Peyer's patch (tissue), 4 donors: ENCODE data around the gene TBC1D9B.

Source experiments
- POLR2A ChIP-seq, 2 donors: fragments of 450-650 bp; IDR thresholded peaks; one replicate each; pipeline ENCODE4 v1.5.1; 2017; ENCODE audit warnings: antibody characterized with exemption in 2 of 2, mild to moderate bottlenecking in 2 of 2, moderate library complexity in 2 of 2
- TF ChIP-seq, protein P1 (sequence below), 6 experiments: fragments of 450-650 bp in 4 of 6; fragments of 200-600 bp in 2 of 6; sonication (generic) in 1 of 6; IDR thresholded peaks; one replicate each; pipeline ENCODE4 v1.5.1; 2017 to 2019; ENCODE audit warnings: antibody characterized with exemption in 6 of 6, mild to moderate bottlenecking in 3 of 6, moderate library complexity in 1 of 6

DNA sequence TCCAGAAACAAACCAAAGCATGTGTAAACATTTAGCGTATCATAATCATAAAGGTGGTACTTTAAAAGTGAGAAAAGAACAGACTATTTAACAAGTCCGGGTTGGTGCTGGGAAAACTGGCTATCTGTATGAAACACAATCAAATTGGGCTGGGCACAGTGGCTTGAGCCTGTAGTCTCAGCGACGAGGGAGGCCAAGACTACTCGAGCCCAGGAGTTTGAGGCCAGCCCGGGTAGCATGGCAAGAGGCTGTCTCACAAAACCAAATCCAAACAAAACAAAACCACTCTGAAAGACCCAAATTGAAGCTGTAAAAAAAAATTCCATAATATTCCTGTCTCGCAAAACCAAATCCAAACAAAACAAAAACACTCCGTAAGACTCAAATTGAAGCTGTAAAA lies 53.3 kb downstream of the TBC1D9B start:
- TF ChIP-seq POLR2A (IDR thresholded peaks at IDR 0.05): no peak
- TF ChIP-seq, protein P1, sequence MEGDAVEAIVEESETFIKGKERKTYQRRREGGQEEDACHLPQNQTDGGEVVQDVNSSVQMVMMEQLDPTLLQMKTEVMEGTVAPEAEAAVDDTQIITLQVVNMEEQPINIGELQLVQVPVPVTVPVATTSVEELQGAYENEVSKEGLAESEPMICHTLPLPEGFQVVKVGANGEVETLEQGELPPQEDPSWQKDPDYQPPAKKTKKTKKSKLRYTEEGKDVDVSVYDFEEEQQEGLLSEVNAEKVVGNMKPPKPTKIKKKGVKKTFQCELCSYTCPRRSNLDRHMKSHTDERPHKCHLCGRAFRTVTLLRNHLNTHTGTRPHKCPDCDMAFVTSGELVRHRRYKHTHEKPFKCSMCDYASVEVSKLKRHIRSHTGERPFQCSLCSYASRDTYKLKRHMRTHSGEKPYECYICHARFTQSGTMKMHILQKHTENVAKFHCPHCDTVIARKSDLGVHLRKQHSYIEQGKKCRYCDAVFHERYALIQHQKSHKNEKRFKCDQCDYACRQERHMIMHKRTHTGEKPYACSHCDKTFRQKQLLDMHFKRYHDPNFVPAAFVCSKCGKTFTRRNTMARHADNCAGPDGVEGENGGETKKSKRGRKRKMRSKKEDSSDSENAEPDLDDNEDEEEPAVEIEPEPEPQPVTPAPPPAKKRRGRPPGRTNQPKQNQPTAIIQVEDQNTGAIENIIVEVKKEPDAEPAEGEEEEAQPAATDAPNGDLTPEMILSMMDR (IDR thresholded peaks at IDR 0.05): no peak
